Measurements from ENCODE around the gene RAB6D. TPM values are rescaled to one million over a fixed set of nuclear protein-coding genes. Genes with fewer than 3 reads are reported as not detected.
"Not testable (repeated sequence)": the region's sequence is repeated elsewhere in the genome, so short reads cannot be mapped to it uniquely, and the experiment has no call there.

RAB6D gene
- polyA plus RNA-seq, 3 donors = not detected

GRCh38 chr2:131365452-131365851, 1.5 kb upstream of the RAB6D start:
- intact Hi-C loops (cut with micrococcal nuclease) = no loop called here
- H3K9ac ChIP-seq (ENCODE audit: insufficient read depth, low read length, poor library complexity, severe bottlenecking) = no peak overlapping the region
- peaks cover 0 to 8% (median 2%) of the 10 kb centered on the region in 7 donors for H3K9me3 Mint-ChIP-seq
- 100% methylated on average over 1 of the region's 6 CpGs for WGBS (ENCODE audit: insufficient coverage)
- TF ChIP-seq CTCF (IDR thresholded peaks at IDR 0.05) = no peak
- H3K36me3 ChIP-seq (replicated peaks in 1 of 2; ENCODE audit: control insufficient read depth in 1 of 2, insufficient read depth in 2 of 2, low read length in 2 of 2) = no peaks in the 10 kb centered on the region
- H3K27ac Mint-ChIP-seq = no peak overlapping the region
- no peaks in the 10 kb centered on the region for H3K36me3 Mint-ChIP-seq
- no peak overlapping the region for H3K4me2 ChIP-seq (replicated peaks; ENCODE audit: extremely low read depth, low read length, poor library complexity, severe bottlenecking)
- no peak overlapping the region for H3K4me3 ChIP-seq (replicated peaks in 1 of 3; ENCODE audit: low read depth in 2 of 3, low read length in 3 of 3)
- no peaks in the 10 kb centered on the region for H4K20me1 ChIP-seq (ENCODE audit: insufficient read depth, low read length)
- H3K9me3 ChIP-seq (replicated peaks in 1 of 2; ENCODE audit: control insufficient read depth in 1 of 2, insufficient read depth in 1 of 2, low read length in 2 of 2) = no peaks in the 10 kb centered on the region
- H3K27me3 Mint-ChIP-seq (ENCODE audit: low read depth in 3 of 3) = peaks cover 26 to 43% (median 40%) of the 10 kb centered on the region in 3 donors
- no peak overlapping the region for H2AFZ ChIP-seq (ENCODE audit: insufficient read depth, low read depth, low read length, poor library complexity, severe bottlenecking)
- peaks cover 3% of the 10 kb centered on the region for H3K4me1 Mint-ChIP-seq
- H3K4me1 ChIP-seq (ENCODE audit: control insufficient read depth in 1 of 2, insufficient read depth in 2 of 2, low read length in 2 of 2) = no peaks in the 10 kb centered on the region
- no peak overlapping the region for H3K27ac ChIP-seq (ENCODE audit: low read depth in 1 of 2, low read length in 2 of 2)
- no peak for DNase-seq
- H3K79me2 ChIP-seq (ENCODE audit: insufficient read depth, low read length) = no peaks in the 10 kb centered on the region
- peaks cover 17 to 24% of the 10 kb centered on the region in 2 donors for H3K27me3 ChIP-seq (ENCODE audit: control insufficient read depth in 2 of 2, insufficient read depth in 2 of 2, low read length in 2 of 2)
- peak overlapping the region in 1 of 2 donors; percentile 67 for H3K4me3 Mint-ChIP-seq

- H3K4me1 Mint-ChIP-seq; H3K36me3 ChIP-seq (replicated peaks in 1 of 2; ENCODE audit: control insufficient read depth in 1 of 2, insufficient read depth in 2 of 2, low read length in 2 of 2); H3K4me2 ChIP-seq (replicated peaks; ENCODE audit: extremely low read depth, low read length, poor library complexity, severe bottlenecking); H3K9ac ChIP-seq (ENCODE audit: insufficient read depth, low read length, poor library complexity, severe bottlenecking); H3K9me3 ChIP-seq (replicated peaks in 1 of 2; ENCODE audit: control insufficient read depth in 1 of 2, insufficient read depth in 1 of 2, low read length in 2 of 2); H4K20me1 ChIP-seq (ENCODE audit: insufficient read depth, low read length); H3K4me3 ChIP-seq (replicated peaks in 1 of 3; ENCODE audit: low read depth in 2 of 3, low read length in 3 of 3); H3K27ac Mint-ChIP-seq; H2AFZ ChIP-seq (ENCODE audit: insufficient read depth, low read depth, low read length, poor library complexity, severe bottlenecking); intact Hi-C loops (cut with micrococcal nuclease); H3K4me1 ChIP-seq (ENCODE audit: control insufficient read depth in 1 of 2, insufficient read depth in 2 of 2, low read length in 2 of 2); DNase-seq; H3K27ac ChIP-seq (ENCODE audit: low read depth in 1 of 2, low read length in 2 of 2); H3K79me2 ChIP-seq (ENCODE audit: insufficient read depth, low read length); H3K9me3 Mint-ChIP-seq; H3K36me3 Mint-ChIP-seq: not testable (repeated sequence)
- WGBS (ENCODE audit: insufficient coverage) = no CpG with 5 or more reads among the region's 12 CpGs
- H3K27me3 ChIP-seq (ENCODE audit: control insufficient read depth in 2 of 2, insufficient read depth in 2 of 2, low read length in 2 of 2) = peaks cover 17 to 24% of the 10 kb centered on the region in 2 donors
- peak overlapping the region in 1 of 2 donors; percentile 40 for H3K4me3 Mint-ChIP-seq
- H3K27me3 Mint-ChIP-seq (ENCODE audit: low read depth in 3 of 3) = peaks cover 26 to 50% (median 44%) of the 10 kb centered on the region in 3 donors
Observed at GRCh38 chr2:131363213-131363612, 755 bp downstream of the RAB6D start.

- H3K4me1 Mint-ChIP-seq; DNase-seq; H3K4me2 ChIP-seq (replicated peaks; ENCODE audit: extremely low read depth, low read length, poor library complexity, severe bottlenecking); H2AFZ ChIP-seq (ENCODE audit: insufficient read depth, low read depth, low read length, poor library complexity, severe bottlenecking); H3K27ac Mint-ChIP-seq; H3K79me2 ChIP-seq (ENCODE audit: insufficient read depth, low read length); intact Hi-C loops (cut with micrococcal nuclease); H3K36me3 ChIP-seq (replicated peaks in 1 of 2; ENCODE audit: control insufficient read depth in 1 of 2, insufficient read depth in 2 of 2, low read length in 2 of 2); H3K36me3 Mint-ChIP-seq; H3K4me3 ChIP-seq (replicated peaks in 1 of 3; ENCODE audit: low read depth in 2 of 3, low read length in 3 of 3); H3K9me3 Mint-ChIP-seq; H3K9ac ChIP-seq (ENCODE audit: insufficient read depth, low read length, poor library complexity, severe bottlenecking); H3K27ac ChIP-seq (ENCODE audit: low read depth in 1 of 2, low read length in 2 of 2); H3K4me1 ChIP-seq (ENCODE audit: control insufficient read depth in 1 of 2, insufficient read depth in 2 of 2, low read length in 2 of 2); H4K20me1 ChIP-seq (ENCODE audit: insufficient read depth, low read length); H3K9me3 ChIP-seq (replicated peaks in 1 of 2; ENCODE audit: control insufficient read depth in 1 of 2, insufficient read depth in 1 of 2, low read length in 2 of 2): not testable (repeated sequence)
- Mint-ChIP-seq H3K4me3 (peak overlapping the region in 1 of 2 donors; percentile 60), H3K27me3 (ENCODE audit: low read depth in 3 of 3) (peaks cover 26 to 53% (median 40%) of the 10 kb centered on the region in 3 donors)
- 60% methylated on average over 1 of the region's 4 CpGs for WGBS (ENCODE audit: insufficient coverage)
- H3K27me3 ChIP-seq (ENCODE audit: control insufficient read depth in 2 of 2, insufficient read depth in 2 of 2, low read length in 2 of 2) = peaks cover 17 to 24% of the 10 kb centered on the region in 2 donors
Observed at GRCh38 chr2:131361773-131362172, 2.2 kb downstream of the RAB6D start.

- H3K4me1 ChIP-seq (ENCODE audit: control insufficient read depth in 1 of 2, insufficient read depth in 2 of 2, low read length in 2 of 2); DNase-seq; H2AFZ ChIP-seq (ENCODE audit: insufficient read depth, low read depth, low read length, poor library complexity, severe bottlenecking); H3K27me3 ChIP-seq (ENCODE audit: control insufficient read depth in 2 of 2, insufficient read depth in 2 of 2, low read length in 2 of 2); H4K20me1 ChIP-seq (ENCODE audit: insufficient read depth, low read length); H3K4me2 ChIP-seq (replicated peaks; ENCODE audit: extremely low read depth, low read length, poor library complexity, severe bottlenecking); H3K27ac ChIP-seq (ENCODE audit: low read depth in 1 of 2, low read length in 2 of 2); H3K4me3 ChIP-seq (replicated peaks in 1 of 3; ENCODE audit: low read depth in 2 of 3, low read length in 3 of 3); intact Hi-C loops (cut with micrococcal nuclease); H3K27ac Mint-ChIP-seq; H3K9ac ChIP-seq (ENCODE audit: insufficient read depth, low read length, poor library complexity, severe bottlenecking); H3K4me1 Mint-ChIP-seq; H3K36me3 ChIP-seq (replicated peaks in 1 of 2; ENCODE audit: control insufficient read depth in 1 of 2, insufficient read depth in 2 of 2, low read length in 2 of 2); H3K79me2 ChIP-seq (ENCODE audit: insufficient read depth, low read length); H3K36me3 Mint-ChIP-seq: not testable (repeated sequence)
- Mint-ChIP-seq H3K27me3 (ENCODE audit: low read depth in 3 of 3) (peaks cover 23 to 31% (median 27%) of the 10 kb centered on the region in 3 donors), H3K9me3 (peaks cover 0 to 26% (median 16%) of the 10 kb centered on the region in 7 donors), H3K4me3 (peak overlapping the region in 1 of 2 donors; percentile 51)
- H3K9me3 ChIP-seq (replicated peaks in 1 of 2; ENCODE audit: control insufficient read depth in 1 of 2, insufficient read depth in 1 of 2, low read length in 2 of 2) = peaks cover 7 to 11% of the 10 kb centered on the region in 2 donors
- no CpG with 5 or more reads among the region's 46 CpGs for WGBS (ENCODE audit: insufficient coverage)
Observed at GRCh38 chr2:131353167-131353697, 10.7 kb downstream of the RAB6D start.
